GM23248 (cell line): ENCODE results near the gene PIM1.

ENCODE experiments used
- EZH2 ChIP-seq: fragments of 200-600 bp; sonication (generic); IDR thresholded peaks from 2 replicates; pipeline ENCODE4 v1.6.1; 2018; ENCODE audit warnings: antibody characterized with exemption, mild to moderate bottlenecking; ENCODE audit not compliant: insufficient read depth, poor library complexity, severe bottlenecking
- EZH2phosphoT487 ChIP-seq: fragments of 200-600 bp; sonication (generic); IDR thresholded peaks from 2 replicates; pipeline ENCODE4 v1.6.1; 2018; ENCODE audit warnings: antibody characterized with exemption, moderate library complexity, mild to moderate bottlenecking, low read depth; ENCODE audit not compliant: insufficient read depth

DNA sequence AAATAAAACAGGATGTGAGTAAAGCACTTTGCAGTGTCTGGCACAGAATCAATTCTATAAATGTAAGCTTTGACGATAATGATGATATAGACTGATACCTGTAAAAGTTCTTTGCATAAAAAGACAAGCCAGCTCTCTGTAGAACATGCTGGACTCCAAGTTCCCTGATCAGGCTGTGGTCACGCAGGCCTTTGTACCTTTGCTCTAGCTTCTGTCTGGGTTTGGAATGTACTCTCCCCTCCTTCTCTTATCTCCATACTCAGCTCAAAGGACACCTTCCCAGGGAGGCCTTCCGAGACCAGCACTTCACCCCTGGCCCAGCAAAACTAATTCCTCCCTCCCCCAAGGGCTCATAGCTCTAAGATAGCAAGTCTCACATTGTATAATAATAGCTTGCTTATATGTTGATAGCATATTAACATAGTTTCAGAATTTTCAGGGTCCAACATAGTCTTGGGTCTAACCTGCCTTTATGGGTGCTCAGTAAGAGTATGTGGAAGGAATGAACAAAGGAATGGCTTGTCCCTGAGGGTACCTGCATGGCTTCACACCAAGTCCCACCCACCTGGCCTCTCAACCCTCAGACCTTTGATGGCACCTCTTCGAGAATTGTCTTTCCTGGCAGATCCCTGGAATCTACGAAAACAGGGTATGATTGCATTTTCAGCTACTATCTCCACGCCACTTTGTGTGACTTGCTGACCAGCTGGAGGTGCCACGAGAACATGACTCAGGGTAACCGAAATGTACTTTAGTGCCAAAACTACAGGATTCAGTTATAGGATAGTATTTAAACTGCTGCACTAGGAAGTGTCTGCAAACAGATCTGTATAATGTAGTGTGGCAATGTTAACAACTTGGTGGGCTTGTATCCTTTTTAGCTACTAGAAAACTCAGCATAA, 41.7 kb upstream of the PIM1 start:
- TF ChIP-seq EZH2phosphoT487 = no peak
- TF ChIP-seq EZH2 = no peak
